ENCODE results near the gene CSF1R.
"Not testable (repeated sequence)": the region's sequence is repeated elsewhere in the genome, so short reads cannot be mapped to it uniquely, and the experiment has no call there.

CSF1R gene

GRCh38 chr5:150054569-150054968, 31.8 kb downstream of the CSF1R start:
- DNase-seq, result no peak

- DNase-seq, result no peak
Observed at GRCh38 chr5:150053713-150054392, 32.5 kb downstream of the CSF1R start.

- DNase-seq, result no peak
Observed at GRCh38 chr5:150052956-150053712, 33.2 kb downstream of the CSF1R start.

GRCh38 chr5:150052226-150052955, 34.0 kb downstream of the CSF1R start:
- no peak for DNase-seq

- no peak for DNase-seq
Observed at GRCh38 chr5:150051657-150052195, 34.6 kb downstream of the CSF1R start.

GRCh38 chr5:150050172-150050811, 36.1 kb downstream of the CSF1R start:
- not testable (repeated sequence) for DNase-seq

GRCh38 chr5:150046031-150046430, 40.3 kb downstream of the CSF1R start:
- no peak for DNase-seq

GRCh38 chr5:150045549-150045948, 40.8 kb downstream of the CSF1R start:
- DNase-seq, result no peak

- no peak for DNase-seq
Observed at GRCh38 chr5:150044712-150045111, 41.6 kb downstream of the CSF1R start.

GRCh38 chr5:150044329-150044681, 42.0 kb downstream of the CSF1R start:
- DNase-seq, result no peak

GRCh38 chr5:150043657-150044328, 42.6 kb downstream of the CSF1R start:
- no peak for DNase-seq

- no peak for DNase-seq
Observed at GRCh38 chr5:150042459-150042858, 43.9 kb downstream of the CSF1R start.

GRCh38 chr5:150038547-150038946, 47.8 kb downstream of the CSF1R start:
- no peak for DNase-seq

- no peak for DNase-seq
Observed at GRCh38 chr5:150036513-150036912, 49.8 kb downstream of the CSF1R start.

GRCh38 chr5:150035139-150035895, 51.0 kb downstream of the CSF1R start:
- DNase-seq, result no peak

- no peak for DNase-seq
Observed at GRCh38 chr5:150034662-150035061, 51.7 kb downstream of the CSF1R start.

GRCh38 chr5:150033334-150033733, 53.0 kb downstream of the CSF1R start:
- no peak for DNase-seq

- not testable (repeated sequence) for DNase-seq
Observed at GRCh38 chr5:150028047-150028446, 58.3 kb downstream of the CSF1R start.

- no peak for DNase-seq
Observed at GRCh38 chr5:150026682-150027172, 59.6 kb downstream of the CSF1R start.

GRCh38 chr5:150024346-150024984, 61.9 kb downstream of the CSF1R start:
- DNase-seq, result no peak

- no peak for DNase-seq
Observed at GRCh38 chr5:150023136-150023535, 63.2 kb downstream of the CSF1R start.
